ENCODE results near the gene LATS1. TPM values are rescaled to one million over a fixed set of nuclear protein-coding genes. Genes with fewer than 3 reads are reported as not detected.
A peak's percentile ranks its signal among the peaks of the same experiment; 100 is the strongest.

The LATS1 gene
- total RNA-seq, 1 donor from 2014 or later: 6.3 TPM

- no peaks in the 10 kb centered on the region for H3K27me3 ChIP-seq (ENCODE audit: control insufficient read depth, insufficient read depth, low read length)
- DNase-seq (ENCODE audit: low read depth): no peak
- no peak overlapping the region for H3K4me3 ChIP-seq (ENCODE audit: low read depth, low read length)
- no peak for FAIRE-seq
- H3K36me3 ChIP-seq (ENCODE audit: control insufficient read depth, insufficient read depth, low read length): peaks cover 1% of the 10 kb centered on the region
- TF ChIP-seq CTCF (IDR thresholded peaks at IDR 0.05; ENCODE audit: insufficient read depth, low read length, severe bottlenecking): no peak
These were observed 90.2 kb downstream of the LATS1 start for GRCh38 chr6:149627672-149628071.

- DNase-seq (ENCODE audit: low read depth): no peak
- H3K27me3 ChIP-seq (ENCODE audit: control insufficient read depth, insufficient read depth, low read length): no peaks in the 10 kb centered on the region
- no peak for FAIRE-seq
- no peak overlapping the region for H3K4me3 ChIP-seq (ENCODE audit: low read depth, low read length)
- H3K36me3 ChIP-seq (ENCODE audit: control insufficient read depth, insufficient read depth, low read length): no peaks in the 10 kb centered on the region
- TF ChIP-seq CTCF (IDR thresholded peaks at IDR 0.05; ENCODE audit: insufficient read depth, low read length, severe bottlenecking): no peak
These were observed 102.1 kb downstream of the LATS1 start for GRCh38 chr6:149615805-149616204.

- FAIRE-seq (no peak), DNase-seq (ENCODE audit: low read depth) (peak; percentile 82)
- H3K27me3 ChIP-seq (ENCODE audit: control insufficient read depth, insufficient read depth, low read length): no peaks in the 10 kb centered on the region
- H3K36me3 ChIP-seq (ENCODE audit: control insufficient read depth, insufficient read depth, low read length): no peaks in the 10 kb centered on the region
- no peak overlapping the region for H3K4me3 ChIP-seq (ENCODE audit: low read depth, low read length)
- no peak for TF ChIP-seq CTCF (IDR thresholded peaks at IDR 0.05; ENCODE audit: insufficient read depth, low read length, severe bottlenecking)
These were observed 103.6 kb downstream of the LATS1 start for GRCh38 chr6:149614337-149614736.

GRCh38 chr6:149608381-149608982 is 109.4 kb downstream of the LATS1 start:
- FAIRE-seq (no peak), DNase-seq (ENCODE audit: low read depth) (no peak)
- TF ChIP-seq CTCF (IDR thresholded peaks at IDR 0.05; ENCODE audit: insufficient read depth, low read length, severe bottlenecking): no peak

More at GRCh38 chr6:149608381-149608982, 109.4 kb downstream of the LATS1 start:
- no peak overlapping the region for H3K4me3 ChIP-seq (ENCODE audit: low read depth, low read length)
- peaks cover 2% of the 10 kb centered on the region for H3K36me3 ChIP-seq (ENCODE audit: control insufficient read depth, insufficient read depth, low read length)
- H3K27me3 ChIP-seq (ENCODE audit: control insufficient read depth, insufficient read depth, low read length): no peaks in the 10 kb centered on the region

Other genes with a start within 250 kb of the LATS1 start
- under 0.01 TPM in 2 replicates for gene ZC3H12D, start 233.1 kb downstream of the LATS1 start, total RNA-seq
- gene PPIL4, start 172.1 kb downstream of the LATS1 start, total RNA-seq: 19.7 and 26.2 TPM in 2 replicates
- 30.8 and 41.2 TPM in 2 replicates for gene GINM1, start 151.7 kb downstream of the LATS1 start, total RNA-seq
- 30.0 and 37.6 TPM in 2 replicates for gene KATNA1, start 69.4 kb downstream of the LATS1 start, total RNA-seq
- gene NUP43, start 28.4 kb upstream of the LATS1 start, total RNA-seq: 13.2 and 15.7 TPM in 2 replicates
- 124 and 159 TPM in 2 replicates for gene PCMT1, start 31.6 kb upstream of the LATS1 start, total RNA-seq
- gene LRP11, start 146.3 kb upstream of the LATS1 start, total RNA-seq: 108 and 129 TPM in 2 replicates
- 19.0 and 35.1 TPM in 2 replicates for gene RAET1E, start 180.0 kb upstream of the LATS1 start, total RNA-seq
- gene RAET1G, start 205.0 kb upstream of the LATS1 start, total RNA-seq: 26.6 and 45.0 TPM in 2 replicates
- gene ULBP2, start 223.9 kb upstream of the LATS1 start, total RNA-seq: 2.4 and 12.2 TPM in 2 replicates
- 1.1 and 4.1 TPM in 2 replicates for gene ULBP1, start 245.8 kb upstream of the LATS1 start, total RNA-seq

Measured in bronchial epithelial cell (primary cell).